Measurements from ENCODE around the gene VPREB1.
"Not testable (repeated sequence)": the region's sequence is repeated elsewhere in the genome, so short reads cannot be mapped to it uniquely, and the experiment has no call there.

The VPREB1 gene, protein sequence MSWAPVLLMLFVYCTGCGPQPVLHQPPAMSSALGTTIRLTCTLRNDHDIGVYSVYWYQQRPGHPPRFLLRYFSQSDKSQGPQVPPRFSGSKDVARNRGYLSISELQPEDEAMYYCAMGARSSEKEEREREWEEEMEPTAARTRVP

GRCh38 chr22:22244316-22245250 lies at the start of gene VPREB1:
TSS of gene VPREB1 (plus strand) at chr22:22244786. CDS start at chr22:22244814, 28 bp downstream.
- DNase-seq, result no peak

DNA sequence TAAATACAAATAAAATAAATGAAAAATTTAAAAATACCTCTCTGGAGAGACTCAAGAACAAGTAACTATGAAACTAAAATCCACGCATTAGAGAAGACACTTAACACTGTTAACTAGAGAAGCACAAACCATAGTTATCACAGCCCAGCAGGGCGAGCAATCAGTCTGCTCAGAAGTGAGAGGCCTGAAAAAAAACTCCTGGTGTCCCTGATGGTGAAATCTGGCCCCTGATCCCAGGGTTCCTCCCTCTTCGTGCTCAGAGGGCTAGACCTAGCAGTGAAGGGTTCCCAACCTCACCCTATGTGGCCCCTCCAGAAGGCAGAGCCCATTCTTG lies 49.7 kb upstream of the VPREB1 start:
- DNase-seq, result no peak

GRCh38 chr22:22195265-22196017 lies 49.1 kb upstream of the VPREB1 start:
- DNase-seq, result peak; percentile 61 to 87 (median 69)

DNA sequence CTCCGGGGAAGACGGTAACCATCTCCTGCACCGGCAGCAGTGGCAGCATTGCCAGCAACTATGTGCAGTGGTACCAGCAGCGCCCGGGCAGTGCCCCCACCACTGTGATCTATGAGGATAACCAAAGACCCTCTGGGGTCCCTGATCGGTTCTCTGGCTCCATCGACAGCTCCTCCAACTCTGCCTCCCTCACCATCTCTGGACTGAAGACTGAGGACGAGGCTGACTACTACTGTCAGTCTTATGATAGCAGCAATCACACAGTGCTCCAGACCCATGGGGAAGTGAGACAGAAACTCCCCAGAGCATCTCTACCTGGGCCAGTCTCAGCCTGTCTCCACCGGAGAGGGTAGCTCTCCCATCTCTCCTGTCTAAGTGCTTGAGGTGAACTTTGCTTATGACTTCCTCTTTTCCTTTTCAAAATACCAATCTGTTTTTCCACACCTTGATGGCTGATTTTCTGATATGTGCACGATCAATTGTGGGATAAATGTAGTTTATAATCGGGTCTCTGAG lies 48.5 kb upstream of the VPREB1 start:
- no peak for DNase-seq

- no peak for DNase-seq
Observed at GRCh38 chr22:22196833-22197477, 47.6 kb upstream of the VPREB1 start.

- no peak for DNase-seq
Observed at GRCh38 chr22:22197993-22198402, 46.6 kb upstream of the VPREB1 start.

- no peak for DNase-seq
Observed at GRCh38 chr22:22198751-22199150, 45.8 kb upstream of the VPREB1 start.

DNA sequence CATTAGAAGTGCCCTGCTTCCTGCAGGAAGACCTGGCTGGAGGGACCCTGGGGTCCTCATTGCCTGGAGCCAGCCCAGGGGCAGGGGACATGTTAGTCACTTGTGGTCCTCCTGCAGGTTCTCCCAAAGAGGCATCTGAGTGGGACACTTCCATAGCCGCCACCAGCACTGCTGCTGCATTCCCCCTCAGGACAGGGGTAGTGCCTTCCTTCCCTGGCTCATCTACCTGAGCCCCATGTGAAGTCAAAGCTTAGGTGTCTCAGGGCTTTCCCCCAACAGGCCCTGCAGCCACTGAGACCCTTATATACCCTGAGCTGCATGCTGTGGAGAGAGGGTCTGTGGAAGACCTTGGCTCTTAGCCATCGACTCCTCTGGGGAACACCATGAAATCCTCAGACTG lies 45.0 kb upstream of the VPREB1 start:
- DNase-seq, result no peak

- DNase-seq, result no peak
Observed at GRCh38 chr22:22200569-22201184, 43.9 kb upstream of the VPREB1 start.

- peak in 2 of 3 experiments; percentile 43 to 74 for DNase-seq
Observed at GRCh38 chr22:22201185-22201929, 43.2 kb upstream of the VPREB1 start.

GRCh38 chr22:22201930-22202343 lies 42.6 kb upstream of the VPREB1 start:
- no peak for DNase-seq

DNA sequence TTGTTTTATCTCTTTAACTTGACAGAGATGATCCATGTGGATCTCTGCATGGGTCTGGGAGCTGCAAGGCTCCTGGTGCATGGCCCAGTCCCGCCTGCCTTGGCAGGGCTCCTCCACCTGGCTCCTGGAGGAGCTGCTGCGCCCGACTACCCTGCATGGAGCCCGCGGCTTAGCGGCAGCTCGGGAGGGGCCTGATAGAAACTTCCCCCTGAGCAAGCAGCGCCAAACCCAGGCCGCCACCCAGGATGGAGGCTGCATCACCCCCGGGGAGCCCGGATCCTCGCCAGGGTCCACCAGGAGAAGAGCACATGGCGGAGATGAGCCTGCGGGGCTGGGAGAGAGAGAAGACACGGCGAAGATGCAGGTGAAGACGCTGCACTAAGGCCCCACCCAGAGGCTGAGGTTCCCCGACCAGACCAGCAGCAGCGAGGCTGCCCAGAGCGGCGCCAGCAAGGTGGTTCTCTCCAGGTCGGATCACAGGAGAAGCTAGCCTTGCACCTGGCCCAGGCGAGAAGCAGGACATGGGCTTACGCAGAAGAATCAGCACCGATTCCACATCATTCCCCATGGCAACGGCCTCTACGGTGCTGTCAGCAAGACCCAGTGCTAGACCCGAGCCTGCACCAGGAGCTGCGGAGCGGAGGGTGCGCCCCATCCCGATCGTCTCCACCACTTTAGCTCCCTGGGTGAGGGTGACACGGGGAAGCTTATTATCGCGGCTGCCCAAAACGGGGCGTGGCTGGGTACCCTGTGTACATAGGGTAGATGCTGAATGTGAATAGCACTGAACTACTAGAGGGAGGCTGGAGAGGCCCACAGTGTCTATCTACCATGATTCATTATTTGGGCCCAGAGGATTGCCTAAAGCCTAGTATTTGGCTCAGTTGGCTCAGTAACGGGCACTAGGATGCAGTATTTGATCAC lies 41.3 kb upstream of the VPREB1 start:
- DNase-seq, result no peak

- peak; percentile 41 to 68 (median 59) for DNase-seq
Observed at GRCh38 chr22:22207845-22208564, 36.6 kb upstream of the VPREB1 start.

DNA sequence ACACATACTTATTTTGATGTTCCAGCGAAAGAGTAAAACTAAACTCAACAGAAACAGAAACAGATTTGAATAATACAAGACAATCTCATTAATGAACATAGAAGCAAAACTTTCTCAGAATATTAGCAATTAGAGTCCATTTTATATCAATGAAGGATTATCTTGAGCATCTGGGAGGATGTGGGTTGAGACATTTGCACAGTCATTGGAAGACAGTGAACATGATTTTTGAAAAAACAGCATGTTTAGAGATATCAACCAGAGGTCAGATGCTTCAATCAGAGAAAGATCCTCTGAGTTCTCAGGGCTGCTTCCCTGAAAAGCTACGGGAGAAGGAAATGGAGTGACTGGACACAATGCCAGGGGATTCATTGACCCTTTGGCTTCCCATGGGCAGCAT lies 35.9 kb upstream of the VPREB1 start:
- no peak for DNase-seq

GRCh38 chr22:22209080-22209640 lies 35.4 kb upstream of the VPREB1 start:
- DNase-seq, result not testable (repeated sequence)

GRCh38 chr22:22210375-22210774 lies 34.2 kb upstream of the VPREB1 start:
- DNase-seq, result no peak

DNA sequence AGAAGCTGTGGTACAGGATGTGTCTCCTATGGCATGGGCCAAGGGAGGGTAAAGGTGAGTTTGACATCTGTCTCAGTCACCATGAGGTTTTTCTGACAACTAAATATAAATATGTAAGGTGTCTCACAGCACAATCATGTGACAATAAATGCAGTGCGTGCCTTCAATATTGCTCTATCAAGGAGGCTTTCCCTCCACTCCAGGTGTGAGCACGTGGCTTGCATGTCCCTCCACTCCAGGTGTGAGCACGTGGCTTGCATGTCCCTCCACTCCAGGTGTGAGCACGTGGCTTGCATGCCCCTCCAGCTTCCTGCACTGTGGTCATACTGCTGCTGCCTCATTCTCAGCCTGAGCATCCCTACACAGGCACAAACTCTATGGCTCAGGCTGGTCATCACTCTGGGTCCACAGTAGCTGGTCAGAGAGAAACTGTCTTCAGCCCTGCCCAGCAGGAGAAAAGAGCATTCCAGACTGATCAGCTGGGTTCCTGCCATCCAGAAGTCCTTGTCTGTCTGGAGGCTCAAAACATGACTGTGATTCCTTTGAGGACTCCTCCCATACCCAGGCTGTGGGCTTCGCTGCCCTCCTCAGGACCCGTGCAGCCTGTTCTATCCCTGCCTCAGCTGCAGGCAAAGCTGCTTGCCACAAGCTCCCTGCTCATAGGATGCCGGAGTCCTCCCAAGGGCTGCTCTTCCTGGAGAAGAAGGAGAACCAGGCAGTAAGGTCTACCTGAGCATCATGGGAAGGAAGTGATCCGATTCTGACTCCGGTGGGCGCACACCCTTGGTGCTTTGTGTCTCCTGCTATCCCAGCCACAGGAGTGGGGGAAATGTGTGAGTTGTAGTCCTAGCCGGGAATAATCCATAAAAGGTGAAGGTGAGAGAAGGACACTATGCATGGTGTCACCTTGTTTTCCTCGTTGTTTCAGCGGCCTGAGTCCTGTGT lies 33.4 kb upstream of the VPREB1 start:
- no peak for DNase-seq

DNA sequence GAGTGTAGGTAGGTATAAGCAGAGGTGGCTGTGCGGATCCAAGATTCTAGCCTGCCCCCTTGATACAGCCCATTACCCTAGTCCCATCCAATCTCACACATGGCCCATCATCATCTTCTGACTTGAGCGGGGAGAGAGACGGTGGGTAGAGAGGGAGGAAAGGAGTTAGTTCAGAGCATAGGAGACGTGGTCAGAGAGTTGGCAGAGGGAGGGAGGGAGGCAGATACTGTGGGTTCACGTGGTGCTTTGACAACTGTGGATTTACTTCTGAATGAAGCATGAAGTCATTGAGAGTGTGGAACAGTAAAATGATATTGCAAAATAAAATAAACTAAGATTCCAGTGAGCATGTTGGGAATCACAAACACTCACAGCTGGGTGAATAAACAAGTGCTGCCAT lies 31.4 kb upstream of the VPREB1 start:
- no peak for DNase-seq

Data from NCI-H1417 (cell line).